Memory B cell (primary cell): ENCODE measurements around the gene GLT6D1.
"Not testable (repeated sequence)": the region's sequence is repeated elsewhere in the genome, so short reads cannot be mapped to it uniquely, and the experiment has no call there.

Experiments
- ATAC-seq: fragments of 150-1000 bp; cut with Tn5 transposase; 2 replicates; pipeline ENCODE4 v1.10.0; 2021; ENCODE audit warnings: low read depth, mild to moderate bottlenecking, moderate library complexity
- DNase-seq, 2 donors: peaks; one replicate each; pipeline ENCODE4 v3.0.0; 2022; ENCODE audit warnings: low spot score in 2 of 2
- H3K27ac Mint-ChIP-seq: one replicate; pipeline ENCODE4 v1.8.0; 2022; ENCODE audit warnings: mild to moderate bottlenecking, moderate library complexity, mixed read lengths
- H3K27me3 Mint-ChIP-seq: one replicate; pipeline ENCODE4 v1.8.0; 2022; ENCODE audit warnings: mixed read lengths
- H3K36me3 Mint-ChIP-seq: one replicate; pipeline ENCODE4 v1.8.0; 2022; ENCODE audit warnings: mild to moderate bottlenecking, mixed read lengths
- H3K4me1 Mint-ChIP-seq: one replicate; pipeline ENCODE4 v1.8.0; 2022; ENCODE audit warnings: mixed read lengths
- H3K4me3 Mint-ChIP-seq: one replicate; pipeline ENCODE4 v1.8.0; 2022; ENCODE audit warnings: mild to moderate bottlenecking, moderate library complexity, mixed read lengths
- H3K9me3 Mint-ChIP-seq: one replicate; pipeline ENCODE4 v1.8.0; 2022; ENCODE audit warnings: mixed read lengths

GLT6D1 gene

DNA sequence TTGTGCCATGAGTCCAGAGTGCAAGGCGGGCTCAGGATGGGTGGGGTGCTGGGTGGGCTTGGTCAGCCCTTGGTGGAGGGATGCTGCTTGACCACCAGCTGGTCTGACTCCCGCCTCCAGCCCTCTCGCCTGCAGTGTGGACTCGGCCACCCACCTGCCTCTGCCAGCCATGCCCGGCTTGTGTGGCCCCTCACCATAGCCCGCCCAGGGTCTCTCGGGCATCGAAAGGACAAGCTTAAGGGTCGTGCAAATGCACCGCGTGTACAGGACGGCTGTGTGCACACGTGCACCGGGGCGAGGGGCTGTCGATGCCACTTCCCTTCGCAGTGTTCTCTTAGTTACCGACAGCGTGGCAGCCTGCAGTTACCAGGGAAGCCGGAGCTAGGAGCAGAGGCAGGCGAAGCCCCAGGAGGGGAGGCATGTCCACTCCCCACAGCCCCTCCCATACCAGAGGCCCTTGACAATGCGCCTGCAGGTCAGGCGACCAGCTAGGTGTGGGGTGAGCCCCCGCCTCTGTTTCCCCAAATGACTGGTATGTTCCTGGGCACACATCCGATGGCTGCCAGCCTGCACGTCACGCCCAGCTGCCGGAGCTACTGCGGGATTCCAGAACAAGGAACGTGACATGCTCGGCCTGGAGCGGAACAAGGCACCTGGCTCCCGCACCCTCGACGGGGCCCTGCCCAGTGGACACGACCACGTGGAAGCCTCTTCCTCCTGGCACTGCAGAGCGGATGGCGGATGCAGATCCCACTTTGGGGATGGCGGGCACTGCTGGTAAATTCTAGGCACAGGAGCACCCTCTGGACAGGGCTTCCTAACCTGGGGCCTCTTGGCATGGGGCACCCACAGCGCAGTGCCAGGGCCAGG, 31.6 kb upstream of the GLT6D1 start:
- ATAC-seq, result no peak
- Mint-ChIP-seq H3K4me3 (no peak overlapping the region), H3K27me3 (peaks cover 5% of the 10 kb centered on the region), H3K36me3 (no peaks in the 10 kb centered on the region), H3K9me3 (no peaks in the 10 kb centered on the region), H3K4me1 (no peaks in the 10 kb centered on the region), H3K27ac (no peak overlapping the region)
- no peak for DNase-seq

DNA sequence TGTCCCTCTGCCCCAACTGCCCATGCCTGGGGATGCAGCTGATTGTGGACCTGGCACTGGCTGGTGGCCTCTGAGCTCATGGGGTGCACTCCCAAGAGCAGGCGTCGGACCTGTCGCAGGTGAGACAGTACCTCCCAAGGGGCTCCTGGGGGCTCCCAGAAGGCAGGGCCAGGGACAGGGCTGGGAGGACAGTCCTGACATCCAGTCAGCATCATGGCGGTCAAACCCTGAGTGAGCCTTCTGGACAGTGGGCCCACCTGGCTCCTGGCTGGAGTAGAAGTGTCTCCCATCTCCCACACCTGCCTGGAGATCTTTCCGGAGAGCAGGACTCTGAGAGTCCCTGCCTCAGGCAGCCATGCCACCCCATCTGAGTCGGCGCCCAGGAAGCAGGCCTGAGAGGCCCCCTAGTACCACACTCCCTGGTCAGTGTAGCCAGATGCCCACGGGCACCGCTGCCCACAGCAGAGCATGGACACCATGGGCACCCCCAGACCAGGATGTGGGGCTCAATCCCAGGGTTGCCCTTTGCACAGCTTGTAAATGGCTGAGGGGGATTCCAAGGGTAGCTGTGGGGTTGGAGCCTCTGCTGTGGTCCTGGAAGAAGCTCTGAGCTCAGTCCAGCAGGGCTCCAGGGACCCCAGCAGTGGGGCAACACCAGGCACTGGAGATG, 30.4 kb upstream of the GLT6D1 start:
- no peak overlapping the region for H3K27ac Mint-ChIP-seq
- H3K27me3 Mint-ChIP-seq, result peaks cover 7% of the 10 kb centered on the region
- H3K9me3 Mint-ChIP-seq, result no peaks in the 10 kb centered on the region
- H3K4me1 Mint-ChIP-seq, result no peaks in the 10 kb centered on the region
- no peaks in the 10 kb centered on the region for H3K36me3 Mint-ChIP-seq
- ATAC-seq (no peak), DNase-seq (no peak)
- H3K4me3 Mint-ChIP-seq, result no peak overlapping the region

DNA sequence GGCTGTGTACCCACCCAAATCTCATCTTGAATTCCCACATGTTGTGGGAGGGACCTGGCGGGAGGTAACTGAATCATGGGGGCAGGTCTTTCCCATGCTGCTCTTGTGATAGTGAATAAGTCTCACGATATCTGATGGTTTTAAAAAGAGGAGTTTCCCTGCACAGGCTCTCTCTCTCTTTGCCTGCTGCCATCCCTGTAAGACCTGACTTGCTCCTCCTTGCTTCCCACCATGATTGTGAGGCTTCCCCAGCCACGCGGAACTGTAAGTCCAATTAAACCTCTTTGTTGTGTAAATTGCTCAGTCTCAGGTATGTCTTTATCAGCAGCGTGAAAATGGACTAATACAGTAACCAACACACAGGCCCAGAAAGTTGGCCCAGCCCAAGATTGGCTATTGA, 29.7 kb upstream of the GLT6D1 start:
- not testable (repeated sequence) for H3K27ac Mint-ChIP-seq, H3K36me3 Mint-ChIP-seq, H3K4me1 Mint-ChIP-seq, H3K9me3 Mint-ChIP-seq, ATAC-seq, DNase-seq, H3K4me3 Mint-ChIP-seq
- peaks cover 11% of the 10 kb centered on the region for H3K27me3 Mint-ChIP-seq

DNA sequence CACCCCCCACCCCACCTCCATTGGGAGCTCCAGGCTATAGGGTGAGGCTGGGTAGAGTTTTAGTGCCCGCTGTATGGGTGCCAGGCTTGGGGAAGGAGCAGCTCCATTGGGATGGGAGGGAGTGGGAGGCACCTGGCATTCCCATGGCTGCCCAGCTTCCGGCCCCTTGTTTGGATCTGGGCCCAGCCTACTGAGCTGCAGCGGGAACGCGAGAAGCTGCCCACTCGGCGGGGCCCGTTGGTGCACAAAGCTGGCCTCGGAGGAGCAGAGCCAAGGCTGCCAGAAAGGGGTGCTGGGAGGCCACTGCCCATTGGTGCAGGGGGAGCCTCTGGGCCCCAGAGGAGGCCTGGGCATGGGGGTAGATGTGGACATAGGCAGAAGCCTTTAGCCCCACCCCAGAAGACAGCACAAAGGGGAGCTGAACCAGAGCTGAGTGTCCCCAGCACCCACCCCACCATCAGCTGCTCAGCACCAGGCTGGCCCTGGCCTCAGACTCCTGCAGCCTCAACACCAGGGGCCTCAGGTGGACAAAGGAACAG, 28.2 kb upstream of the GLT6D1 start:
- ATAC-seq (no peak), DNase-seq (no peak)
- Mint-ChIP-seq H3K27me3 (peaks cover 11% of the 10 kb centered on the region), H3K4me1 (no peaks in the 10 kb centered on the region), H3K4me3 (no peak overlapping the region), H3K9me3 (no peaks in the 10 kb centered on the region), H3K36me3 (no peaks in the 10 kb centered on the region), H3K27ac (no peak overlapping the region)

DNA sequence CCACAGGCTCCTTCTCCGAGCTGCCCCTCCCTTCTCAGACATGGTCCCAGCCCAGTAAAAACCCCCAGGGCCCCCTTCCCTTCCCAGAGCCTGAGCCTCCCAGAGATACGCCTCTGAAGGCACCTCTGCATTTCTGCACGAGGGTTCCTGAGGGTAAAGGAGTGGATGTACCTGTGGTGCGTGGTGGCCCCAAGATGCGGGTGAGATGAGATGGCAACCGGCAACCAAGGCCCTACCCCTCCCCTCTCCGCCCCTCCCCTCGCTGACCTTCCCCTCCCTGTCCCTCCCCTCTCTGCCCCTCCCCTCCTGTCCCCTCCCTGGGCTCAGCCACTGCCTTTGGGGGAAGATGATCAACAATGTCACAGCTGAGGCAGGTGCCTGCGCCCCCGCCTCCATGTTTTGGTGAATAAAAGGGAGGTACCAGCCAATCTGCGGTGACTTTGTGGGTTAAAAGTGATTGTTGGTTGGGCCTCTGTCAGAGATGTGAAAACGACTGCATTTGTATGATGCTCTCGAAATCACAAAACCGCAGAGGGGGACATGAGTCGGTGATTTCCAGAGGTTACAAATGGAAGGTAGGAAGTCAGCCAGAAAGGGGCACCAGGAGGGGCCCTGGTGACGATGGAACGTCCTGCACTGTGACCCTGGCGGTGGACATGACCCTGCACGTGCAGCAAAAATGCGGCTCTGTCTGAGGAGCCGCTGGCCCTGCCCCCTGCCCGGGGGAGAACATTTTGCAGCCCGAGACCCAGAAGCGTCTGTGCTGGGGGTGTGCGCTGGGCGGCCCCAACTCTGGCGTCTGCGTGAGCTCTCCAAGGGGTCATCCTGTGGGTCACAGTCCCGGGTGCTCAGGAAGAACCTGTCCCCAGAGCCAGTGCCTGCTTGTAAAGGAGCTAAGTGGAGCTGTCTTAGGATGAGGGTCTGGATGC, 27.5 kb upstream of the GLT6D1 start:
- Mint-ChIP-seq H3K27me3 (peaks cover 10% of the 10 kb centered on the region), H3K9me3 (no peaks in the 10 kb centered on the region), H3K4me3 (no peak overlapping the region), H3K36me3 (no peaks in the 10 kb centered on the region), H3K4me1 (no peaks in the 10 kb centered on the region), H3K27ac (no peak overlapping the region)
- no peak for ATAC-seq
- no peak for DNase-seq

DNA sequence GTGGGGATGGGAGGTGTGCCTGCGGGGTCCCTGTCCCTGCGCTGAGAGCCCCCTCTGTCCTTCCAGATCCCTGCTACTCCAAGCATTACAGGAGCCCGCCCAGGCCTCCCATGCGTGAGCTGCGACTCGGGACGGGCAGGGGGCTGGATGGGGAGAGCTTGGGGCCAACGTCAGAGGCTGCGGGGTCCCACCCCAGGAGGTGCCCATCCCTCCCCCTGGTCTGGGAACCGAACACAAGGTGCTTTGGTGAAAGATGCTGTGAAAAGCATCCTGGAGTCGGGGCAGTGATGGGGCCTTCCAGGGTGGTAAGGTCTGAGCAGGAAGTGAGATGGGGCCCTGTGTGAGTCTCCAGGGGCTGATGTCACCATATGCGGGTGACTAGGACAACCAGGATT, 26.5 kb upstream of the GLT6D1 start:
- H3K27me3 Mint-ChIP-seq, result peaks cover 10% of the 10 kb centered on the region
- H3K4me3 Mint-ChIP-seq, result no peak overlapping the region
- no peaks in the 10 kb centered on the region for H3K4me1 Mint-ChIP-seq
- no peak overlapping the region for H3K27ac Mint-ChIP-seq
- no peak for DNase-seq
- H3K9me3 Mint-ChIP-seq, result no peaks in the 10 kb centered on the region
- no peaks in the 10 kb centered on the region for H3K36me3 Mint-ChIP-seq
- no peak for ATAC-seq

DNA sequence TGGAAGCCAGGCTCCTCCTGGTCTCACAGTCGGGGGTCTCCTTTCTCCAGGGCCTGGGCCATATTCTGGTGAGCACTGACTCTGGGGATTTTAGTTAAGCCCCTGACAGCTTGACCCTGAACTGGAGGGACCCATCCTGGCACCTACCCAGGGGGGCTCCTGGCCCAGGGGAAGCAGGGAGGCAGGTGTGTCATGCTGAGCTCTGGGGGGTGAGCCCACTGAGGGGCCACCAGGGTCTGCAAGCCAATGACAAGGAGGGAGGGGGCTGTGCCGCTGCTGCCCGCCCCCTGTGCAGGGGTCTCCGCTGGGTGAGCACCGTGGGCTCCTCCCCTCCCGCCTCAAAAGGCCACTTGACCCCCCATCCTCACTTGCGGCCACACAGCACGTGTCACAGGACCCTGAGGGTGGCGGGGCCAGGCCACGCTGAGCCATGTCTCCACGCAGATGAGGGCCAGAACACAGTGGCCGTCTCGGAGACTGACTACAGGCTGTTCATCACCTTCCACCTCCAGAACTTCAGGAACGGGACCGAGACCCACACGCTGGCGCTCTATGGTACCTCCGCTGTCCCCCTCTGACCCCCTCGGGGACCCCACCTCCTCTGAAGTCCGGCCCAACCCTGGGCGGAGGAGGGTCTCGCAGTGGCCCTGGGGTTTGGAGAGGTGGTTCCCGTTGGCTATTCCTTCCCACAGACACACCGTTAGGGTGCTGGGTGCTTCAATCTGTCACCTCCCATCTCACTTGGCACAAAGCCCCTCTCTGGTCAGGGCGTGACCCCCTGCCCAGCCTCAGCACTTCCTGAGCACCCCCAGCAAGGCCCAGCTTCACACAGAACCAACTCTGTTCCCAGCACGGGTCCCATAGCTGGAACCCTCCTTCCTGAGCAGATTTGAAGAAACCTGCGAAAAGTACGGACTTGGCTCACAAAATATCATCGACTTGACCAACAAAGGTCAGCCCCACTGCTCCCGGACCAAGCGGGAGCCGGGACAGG, 25.8 kb upstream of the GLT6D1 start:
- Mint-ChIP-seq H3K9me3 (no peaks in the 10 kb centered on the region), H3K36me3 (no peaks in the 10 kb centered on the region), H3K4me3 (no peak overlapping the region), H3K27ac (no peak overlapping the region), H3K4me1 (no peaks in the 10 kb centered on the region), H3K27me3 (peaks cover 10% of the 10 kb centered on the region)
- no peak for DNase-seq
- ATAC-seq, result no peak

DNA sequence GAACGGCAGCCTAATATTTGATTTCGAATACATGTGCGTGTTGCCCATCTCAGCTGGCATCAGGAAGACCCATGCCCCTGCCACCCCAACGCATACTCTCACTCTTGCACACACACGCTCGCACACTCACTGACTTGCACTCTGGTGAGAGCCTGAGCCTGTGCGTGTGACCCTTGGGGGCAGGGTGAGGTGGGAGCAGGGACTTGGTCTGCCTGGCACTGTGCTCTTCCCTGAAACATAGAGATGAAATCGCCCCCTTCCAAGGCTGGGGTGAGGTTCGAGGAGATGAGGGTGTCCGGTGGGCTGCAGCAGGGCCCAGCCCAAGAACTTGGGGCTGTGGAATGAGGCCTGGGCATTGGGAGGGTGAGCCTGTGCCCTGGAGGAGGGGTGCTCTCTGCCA, 24.9 kb upstream of the GLT6D1 start:
- no peak for ATAC-seq
- Mint-ChIP-seq H3K36me3 (no peaks in the 10 kb centered on the region), H3K27ac (no peak overlapping the region), H3K4me3 (no peak overlapping the region), H3K27me3 (peaks cover 10% of the 10 kb centered on the region), H3K4me1 (no peaks in the 10 kb centered on the region), H3K9me3 (no peaks in the 10 kb centered on the region)
- DNase-seq, result no peak

DNA sequence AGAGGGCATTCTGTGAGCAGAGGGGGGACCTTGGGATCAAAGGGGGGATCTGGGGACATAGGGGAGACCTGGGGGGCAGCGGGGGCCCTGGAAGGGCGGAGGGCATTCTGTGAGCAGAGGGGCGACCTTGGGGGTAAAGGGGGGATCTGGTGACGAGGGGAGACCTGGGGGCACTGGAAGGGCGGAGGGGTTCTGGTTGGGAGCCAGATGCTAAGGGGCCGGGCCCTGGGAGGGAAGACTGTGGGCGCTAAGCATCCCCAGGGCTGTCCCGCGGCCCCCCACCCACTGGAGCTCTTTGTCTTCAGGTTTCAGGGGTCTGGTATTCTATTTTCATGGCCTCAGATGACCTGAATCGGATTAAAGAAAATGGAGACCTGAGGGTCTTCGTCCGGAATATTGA, 24.5 kb upstream of the GLT6D1 start:
- ATAC-seq, result no peak
- peaks cover 10% of the 10 kb centered on the region for H3K27me3 Mint-ChIP-seq
- H3K9me3 Mint-ChIP-seq, result no peaks in the 10 kb centered on the region
- H3K4me1 Mint-ChIP-seq, result no peaks in the 10 kb centered on the region
- H3K36me3 Mint-ChIP-seq, result no peaks in the 10 kb centered on the region
- no peak for DNase-seq
- no peak overlapping the region for H3K27ac Mint-ChIP-seq
- H3K4me3 Mint-ChIP-seq, result no peak overlapping the region

DNA sequence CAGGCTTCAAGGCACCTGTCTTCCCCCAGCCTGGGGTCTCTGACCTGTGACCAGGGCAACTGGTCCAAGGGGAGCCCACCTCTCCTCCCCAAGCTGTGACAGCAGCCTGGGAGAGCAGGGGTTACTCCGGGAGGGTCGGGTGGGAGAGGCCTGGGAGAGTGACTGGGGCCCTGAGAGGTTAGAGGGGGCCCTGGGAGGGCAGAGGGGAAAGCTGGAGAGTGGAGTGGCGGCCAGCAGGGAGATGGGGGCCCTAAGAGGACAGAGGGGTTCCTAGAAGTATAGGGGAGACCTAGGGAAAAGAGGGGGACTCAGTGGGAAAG, 24.1 kb upstream of the GLT6D1 start:
- ATAC-seq (no peak), DNase-seq (no peak)
- H3K27me3 Mint-ChIP-seq, result peaks cover 9% of the 10 kb centered on the region
- no peak overlapping the region for H3K27ac Mint-ChIP-seq
- H3K36me3 Mint-ChIP-seq, result no peaks in the 10 kb centered on the region
- H3K4me1 Mint-ChIP-seq, result no peaks in the 10 kb centered on the region
- H3K4me3 Mint-ChIP-seq, result no peak overlapping the region
- H3K9me3 Mint-ChIP-seq, result no peaks in the 10 kb centered on the region

DNA sequence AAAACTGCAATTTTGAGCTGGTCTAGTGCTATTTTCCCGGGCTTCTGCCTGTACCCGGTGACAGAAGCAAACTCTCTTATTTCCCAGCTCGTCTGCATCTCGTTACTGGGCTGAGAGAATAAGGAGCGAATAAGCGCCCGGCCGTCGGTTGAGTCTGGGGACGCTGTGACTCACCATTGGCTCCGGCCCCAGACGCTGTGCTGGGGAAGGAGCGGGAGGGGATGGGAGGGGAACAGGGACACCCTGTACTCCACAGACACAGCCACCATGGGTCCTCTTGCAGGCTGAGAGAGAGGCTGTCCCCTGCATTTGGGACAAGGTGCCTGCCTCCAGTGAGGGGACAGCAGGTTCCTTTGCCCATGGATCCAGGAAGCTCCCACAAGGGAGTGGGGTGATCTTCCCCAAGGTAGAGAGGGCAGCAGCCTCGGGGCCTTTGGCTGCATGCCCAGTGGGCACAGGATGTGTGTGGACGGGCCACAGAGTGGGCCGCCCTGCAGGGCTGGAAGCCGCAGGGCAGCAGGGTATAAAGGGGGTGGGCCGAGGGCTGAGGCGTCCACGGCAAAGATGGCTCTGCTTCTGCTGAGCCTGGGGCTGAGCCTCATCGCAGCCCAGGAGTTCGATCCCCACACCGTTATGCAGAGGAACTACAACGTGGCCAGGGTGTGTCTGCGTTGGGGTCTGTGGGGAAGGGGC, 23.6 kb upstream of the GLT6D1 start, which contains the start of gene LCN9:
TSS of gene LCN9 (plus strand) at position 552 of the 693 bp plus-strand sequence. CDS start at position 565, 13 bp downstream.
- Mint-ChIP-seq H3K4me3 (no peak within 1 kb of the TSS), H3K9me3 (no peaks in the 10 kb centered on the region), H3K27ac (no peak within 1 kb of the TSS), H3K36me3 (no peaks in the 10 kb centered on the region), H3K4me1 (no peaks in the 10 kb centered on the region), H3K27me3 (peaks cover 10% of the 10 kb centered on the region)
- DNase-seq, result no peak
- ATAC-seq, result no peak

DNA sequence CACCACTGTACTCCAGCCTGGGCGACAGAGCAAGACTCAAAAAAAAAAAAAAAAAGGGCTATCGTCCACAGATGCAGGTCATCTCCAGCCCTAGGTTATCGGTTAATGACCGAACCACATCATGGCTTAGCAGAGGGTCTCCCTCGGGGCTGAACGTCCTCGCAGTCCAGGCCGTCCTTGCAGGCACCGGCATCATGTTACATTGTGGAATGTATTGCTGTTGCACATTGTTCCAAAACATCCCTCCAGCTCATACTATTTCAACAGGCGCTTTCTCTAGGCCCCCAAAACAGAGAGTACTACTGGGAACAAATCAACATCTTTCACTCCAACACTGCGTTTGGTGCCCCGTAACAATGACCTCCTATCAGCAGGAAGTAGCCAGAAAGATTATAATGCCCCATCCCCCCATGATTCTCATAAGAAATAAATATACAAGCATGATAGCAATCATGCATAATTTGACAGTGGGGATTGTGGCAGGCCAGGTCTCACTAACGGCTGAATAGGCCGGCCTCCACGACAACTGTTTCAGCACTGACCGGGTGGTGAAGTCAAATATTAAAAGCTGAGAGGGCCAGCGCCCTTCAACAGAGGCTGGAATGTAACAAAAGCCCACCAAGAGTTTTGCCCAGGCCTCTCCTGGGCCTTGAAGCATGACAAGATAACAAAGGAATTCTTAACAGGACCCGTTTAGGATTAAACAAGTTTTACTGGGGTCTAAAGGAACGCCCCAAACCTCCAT, 22.6 kb upstream of the GLT6D1 start:
- no peak for DNase-seq
- Mint-ChIP-seq H3K4me3 (no peak overlapping the region), H3K36me3 (no peaks in the 10 kb centered on the region), H3K4me1 (no peaks in the 10 kb centered on the region), H3K27ac (no peak overlapping the region), H3K27me3 (peaks cover 10% of the 10 kb centered on the region), H3K9me3 (no peaks in the 10 kb centered on the region)
- ATAC-seq, result no peak
